NCI-H2196 (cell line): ENCODE data around the gene HSPB9.
A peak's percentile ranks its signal among the peaks of the same experiment; 100 is the strongest.

Experiments
- DNase-seq: peaks from one replicate; lab custom pipeline; 2025; ENCODE audit not compliant: unreplicated experiment; lab: John Stamatoyannopoulos, UW

The HSPB9 gene

DNA sequence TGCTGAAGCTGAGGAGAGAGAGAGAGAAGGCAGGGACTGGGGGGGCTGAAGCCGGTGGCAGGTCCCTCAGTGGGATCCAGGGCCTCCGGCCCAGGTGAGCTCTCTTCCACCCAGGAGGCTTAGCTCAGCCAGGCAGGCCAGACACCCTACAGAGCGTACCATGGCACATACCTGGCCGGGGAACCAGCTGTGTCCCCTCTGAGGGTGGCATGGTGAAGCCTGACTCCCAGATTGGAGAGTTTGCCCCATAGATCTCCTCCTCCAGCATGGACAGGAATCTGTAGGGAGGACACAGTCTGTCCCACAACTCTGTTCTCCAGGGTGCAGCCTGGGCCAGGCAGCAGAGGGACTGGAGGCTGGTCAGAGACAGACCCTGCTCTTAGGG is 4.5 kb upstream of the HSPB9 start:
- no peak for DNase-seq

DNA sequence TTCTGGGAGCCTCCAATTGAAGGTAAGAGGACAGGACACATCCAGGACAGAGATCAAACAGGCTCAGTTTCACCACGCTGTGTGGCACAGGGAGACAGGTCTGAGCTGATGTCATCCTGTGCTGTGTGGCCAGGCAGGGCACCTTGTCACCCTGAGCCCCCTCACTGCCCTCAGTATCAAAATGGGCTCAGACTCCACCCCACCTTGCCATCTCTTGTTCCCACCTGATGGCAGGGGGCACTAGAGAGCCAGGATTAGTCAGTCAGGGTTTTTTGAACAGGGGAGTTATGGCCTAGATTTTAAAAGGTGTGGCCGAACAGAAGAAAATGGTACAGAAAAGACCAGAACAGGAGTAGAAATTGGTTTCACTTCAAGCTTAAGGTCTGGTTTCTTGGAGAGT is 4.1 kb upstream of the HSPB9 start:
- DNase-seq: no peak

DNA sequence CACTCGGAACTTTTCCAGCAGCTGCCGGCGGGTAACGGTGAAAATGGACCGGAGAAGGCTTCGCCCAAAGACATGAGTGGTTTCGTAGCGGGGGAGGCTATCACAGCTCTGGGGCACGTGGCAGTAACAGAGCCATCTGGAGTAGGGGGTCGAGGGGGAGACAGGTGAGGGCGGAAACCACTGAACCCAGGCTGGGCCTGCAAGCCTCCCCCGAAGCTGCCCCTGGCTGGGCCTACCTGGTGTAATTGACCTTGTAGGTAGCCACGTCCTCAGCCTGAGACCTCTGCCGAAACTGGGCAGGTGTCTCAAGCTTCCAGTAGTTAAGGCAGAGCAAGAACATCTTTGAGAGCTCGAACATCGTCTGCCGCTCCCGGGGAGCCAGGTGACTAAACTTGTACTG is 3.3 kb upstream of the HSPB9 start:
- DNase-seq: no peak

DNA sequence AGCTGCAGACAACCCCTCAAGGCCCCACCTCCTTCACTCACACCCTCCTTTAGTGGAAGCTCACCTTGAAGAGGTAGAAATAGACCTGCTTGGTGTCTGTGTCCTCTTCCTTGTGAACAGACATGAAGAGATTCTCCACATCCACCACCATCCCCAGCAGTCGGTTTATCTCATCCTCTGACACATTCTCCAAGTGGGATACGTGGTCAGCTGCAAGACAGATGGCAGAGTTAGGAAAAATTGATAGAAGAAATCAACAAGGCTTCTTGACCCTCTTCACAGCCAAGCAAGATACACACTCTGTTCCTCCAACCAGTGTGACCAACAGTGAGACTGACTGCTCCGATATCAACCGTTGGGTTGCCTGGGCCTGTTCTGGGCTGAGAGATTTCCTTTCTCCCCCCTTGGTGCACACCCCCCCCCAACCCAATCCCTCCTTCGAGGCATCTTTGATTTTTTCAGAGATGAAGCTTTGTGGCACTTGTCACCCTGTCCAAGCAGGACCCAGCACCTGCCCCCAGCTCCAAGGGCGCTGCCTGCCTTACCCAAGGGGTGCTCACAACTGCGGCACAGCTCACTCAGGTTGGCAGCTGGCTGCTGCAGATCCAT is 2.3 kb upstream of the HSPB9 start:
- DNase-seq: no peak

DNA sequence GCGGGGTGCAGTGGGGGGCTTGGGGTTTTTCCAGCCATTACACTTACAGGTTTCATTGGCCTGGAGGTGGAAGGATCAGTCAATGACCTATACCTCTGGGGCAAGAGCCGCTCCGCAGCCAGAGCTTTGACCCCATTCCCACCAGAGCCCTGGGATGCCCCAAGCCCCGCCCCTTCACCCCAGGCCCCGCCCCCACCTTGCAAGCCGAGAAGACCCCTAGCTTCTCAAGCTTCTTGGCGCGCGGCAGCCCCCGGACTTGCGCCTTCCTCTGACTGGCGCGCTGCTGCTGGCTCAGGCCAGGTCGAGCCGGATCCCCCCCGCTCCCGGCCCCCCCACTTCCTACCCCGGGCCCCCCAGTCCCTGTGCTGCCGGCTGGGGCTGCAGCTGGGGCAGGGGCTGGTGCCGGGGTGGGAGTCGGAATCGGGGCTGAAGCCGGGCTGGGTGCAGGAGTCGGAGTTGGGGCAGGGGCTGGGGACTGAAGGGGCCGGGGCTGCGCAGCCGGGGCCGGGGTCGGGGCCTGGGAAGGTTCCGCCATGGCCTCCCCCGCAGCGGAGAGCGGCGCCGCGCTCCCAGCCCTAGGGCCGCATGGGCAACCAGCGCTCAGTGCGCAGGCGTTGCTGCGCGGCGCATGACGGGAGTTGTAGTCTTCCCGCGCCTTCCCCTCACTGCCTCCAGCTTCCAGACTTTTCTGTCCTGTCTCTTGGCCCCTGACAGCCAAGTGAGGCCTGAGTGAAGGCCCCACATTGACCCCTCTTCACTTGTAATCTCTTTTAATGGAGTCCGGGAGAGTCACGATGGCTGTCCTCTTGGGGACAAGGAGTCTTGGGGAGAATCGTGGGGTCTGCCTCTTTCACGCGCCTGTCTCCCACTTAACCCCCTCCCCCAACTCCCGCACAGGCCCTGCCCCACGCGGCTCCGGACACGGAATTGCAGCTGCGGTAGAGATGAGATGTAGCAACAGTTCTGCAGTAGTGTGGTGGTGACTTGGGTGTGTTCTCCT is 1.5 kb upstream of the HSPB9 start, which contains the start of gene KAT2A:
TSS of gene KAT2A (minus strand) at position 598 of the 1,000 bp plus-strand sequence. CDS start at position 535, 63 bp downstream.
- DNase-seq: peak; percentile 71

DNA sequence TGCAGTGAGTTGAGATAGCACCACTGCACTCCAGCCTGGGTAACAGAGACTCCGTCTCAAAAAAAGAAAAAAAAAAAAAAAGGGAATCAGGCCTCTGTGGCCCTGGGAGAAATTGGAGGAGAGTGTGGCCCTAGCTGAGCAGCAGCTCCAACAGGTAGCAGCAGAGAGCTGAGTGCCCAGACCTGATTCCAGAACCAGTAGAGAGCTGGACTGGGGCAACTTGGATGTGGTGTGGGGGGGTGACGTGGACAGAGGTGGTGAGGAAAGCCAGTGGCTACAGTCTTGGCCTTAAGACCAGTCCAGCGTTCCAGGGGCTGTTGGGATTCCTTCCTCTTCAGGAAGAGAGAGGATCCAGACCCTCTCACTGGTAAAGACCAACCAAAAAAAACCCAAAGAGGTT is 1.7 kb downstream of the HSPB9 start:
- DNase-seq: no peak

DNA sequence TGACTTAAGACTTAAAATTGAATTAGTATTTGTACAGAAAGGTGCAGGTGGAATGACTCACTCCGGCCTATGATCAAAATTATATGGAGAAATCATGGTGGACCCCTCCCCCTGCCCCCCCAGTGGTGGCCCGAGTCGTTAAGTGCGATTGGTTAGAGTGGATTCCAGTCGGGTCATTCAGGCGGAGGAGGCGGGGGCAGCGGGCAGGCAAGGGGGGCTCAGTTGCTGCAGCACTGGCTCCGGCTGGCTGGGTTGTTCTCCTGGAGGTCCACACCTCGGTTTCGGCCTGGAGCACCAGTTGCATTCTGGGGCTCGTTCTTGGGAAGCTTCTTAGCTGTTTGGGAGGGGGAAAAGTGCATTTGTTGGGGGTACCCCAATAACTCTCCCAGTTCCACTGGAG is 3.0 kb downstream of the HSPB9 start:
- no peak for DNase-seq

DNA sequence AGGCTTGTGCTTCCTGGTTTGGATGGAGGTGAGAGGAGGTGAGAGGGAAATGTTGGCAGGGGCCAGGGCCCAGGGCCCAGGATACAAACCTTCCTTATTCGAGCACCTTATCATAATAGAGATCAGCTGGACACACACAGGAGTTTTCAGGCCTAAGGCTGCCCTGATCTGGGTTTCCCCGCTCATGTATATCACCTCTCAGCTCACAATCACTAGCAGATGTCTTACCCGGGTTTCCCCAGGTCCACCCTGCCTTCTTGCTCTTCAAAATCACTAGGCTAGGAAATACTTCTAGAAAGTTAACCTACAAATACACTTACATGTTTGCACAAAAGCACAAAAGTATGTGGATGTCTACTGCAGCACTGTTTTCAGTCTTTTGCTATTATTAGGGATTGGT is 4.2 kb downstream of the HSPB9 start:
- no peak for DNase-seq

DNA sequence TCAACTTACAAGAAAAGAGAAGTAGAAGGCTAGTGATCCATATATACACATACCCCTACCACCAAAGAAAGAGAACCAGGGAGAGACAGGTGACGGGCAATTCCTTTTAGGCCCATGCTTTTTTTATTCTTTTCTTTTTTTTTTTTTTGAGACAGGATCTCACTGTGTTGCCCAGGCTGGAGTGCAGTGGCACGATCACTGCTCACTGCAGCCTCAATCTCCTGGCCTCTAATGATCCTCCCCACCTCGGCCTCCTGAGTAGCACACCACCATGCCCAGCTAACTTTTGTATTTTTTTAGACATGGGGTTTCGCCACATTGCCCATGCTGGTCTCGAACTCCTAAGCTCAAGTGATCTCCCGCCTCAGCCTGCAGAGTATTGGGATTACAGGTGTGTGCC is 4.8 kb downstream of the HSPB9 start:
- DNase-seq: no peak

DNA sequence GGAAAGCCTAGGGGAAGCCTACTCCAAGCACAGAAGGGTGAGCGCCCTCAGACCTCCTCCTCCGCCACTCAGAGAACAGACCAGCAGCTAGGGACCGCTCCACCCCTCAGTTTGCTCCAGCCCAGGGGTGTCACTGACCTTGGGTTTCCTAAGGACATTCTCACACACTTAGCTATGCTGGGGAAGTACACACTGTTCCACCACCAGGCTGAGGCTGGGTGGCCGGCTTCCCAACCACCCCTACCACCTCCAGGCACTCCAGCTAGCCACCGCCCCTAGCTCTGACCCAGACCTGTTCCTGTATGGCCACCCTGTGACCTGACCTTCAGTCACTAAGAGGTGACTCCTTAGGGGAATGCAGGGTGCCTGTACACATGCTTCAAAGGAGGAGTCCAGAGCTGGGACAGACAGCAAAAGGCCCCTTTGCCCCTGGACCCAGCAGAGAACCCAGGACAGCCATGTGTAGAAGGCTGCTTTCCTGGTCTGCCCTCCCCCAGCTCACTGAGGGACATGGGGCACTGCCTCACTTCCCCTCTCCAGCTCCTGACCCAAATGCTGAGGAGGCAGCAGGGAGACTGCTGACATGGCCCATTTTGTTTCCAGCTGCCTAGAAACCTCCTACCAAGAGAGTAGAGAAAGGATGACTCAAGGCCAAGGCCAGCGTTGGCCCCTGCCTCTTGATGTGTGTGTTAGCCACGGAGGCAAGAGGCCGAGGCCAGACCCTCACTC is 6.7 kb downstream of the HSPB9 start:
- DNase-seq: no peak

DNA sequence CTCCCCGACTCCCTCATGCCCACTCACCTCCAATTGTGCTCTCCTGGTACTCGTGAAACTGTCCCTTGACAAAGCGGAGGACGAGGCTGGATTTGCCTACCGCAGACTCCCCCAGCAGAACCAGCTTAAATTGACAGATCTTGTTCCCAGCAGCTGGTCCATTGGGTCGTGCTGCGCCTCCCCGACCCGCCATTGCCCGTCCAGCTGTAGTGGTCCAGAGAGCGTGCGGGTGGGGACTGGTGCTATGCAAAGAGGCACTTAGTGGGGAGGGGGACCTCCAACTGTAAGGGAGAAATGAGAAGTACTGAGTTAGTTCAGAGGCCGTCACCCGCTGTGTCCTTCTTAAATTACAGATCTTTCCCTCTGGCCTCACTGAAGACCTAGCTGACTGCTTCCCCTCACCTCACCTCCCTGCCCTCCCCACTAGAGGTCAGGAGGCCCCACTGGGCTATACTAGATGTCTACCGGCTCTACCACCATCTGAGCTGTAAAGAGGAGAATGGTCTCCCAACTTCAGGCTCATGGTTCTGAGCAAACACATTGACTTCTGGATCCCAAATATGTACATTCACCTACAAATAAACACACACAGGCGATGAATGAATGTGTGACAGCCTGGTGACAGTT is 7.8 kb downstream of the HSPB9 start:
- no peak for DNase-seq

DNA sequence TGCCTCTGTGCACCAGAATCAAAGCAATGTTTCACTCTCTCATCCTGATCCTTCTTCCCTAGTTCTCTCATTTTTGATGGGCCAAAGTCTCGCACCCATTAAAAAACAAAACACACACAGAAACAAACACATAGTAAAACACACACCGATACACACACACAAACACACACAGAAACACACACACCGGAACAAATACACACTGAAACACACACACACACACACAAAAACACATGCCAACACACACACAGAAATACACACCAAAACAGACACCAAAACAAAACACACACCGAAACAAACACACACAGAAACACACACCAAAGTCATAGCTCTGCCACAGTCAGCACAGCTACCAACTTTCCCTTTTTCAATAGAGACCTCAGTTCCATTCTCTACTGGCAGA is 8.6 kb downstream of the HSPB9 start:
- DNase-seq: no peak

DNA sequence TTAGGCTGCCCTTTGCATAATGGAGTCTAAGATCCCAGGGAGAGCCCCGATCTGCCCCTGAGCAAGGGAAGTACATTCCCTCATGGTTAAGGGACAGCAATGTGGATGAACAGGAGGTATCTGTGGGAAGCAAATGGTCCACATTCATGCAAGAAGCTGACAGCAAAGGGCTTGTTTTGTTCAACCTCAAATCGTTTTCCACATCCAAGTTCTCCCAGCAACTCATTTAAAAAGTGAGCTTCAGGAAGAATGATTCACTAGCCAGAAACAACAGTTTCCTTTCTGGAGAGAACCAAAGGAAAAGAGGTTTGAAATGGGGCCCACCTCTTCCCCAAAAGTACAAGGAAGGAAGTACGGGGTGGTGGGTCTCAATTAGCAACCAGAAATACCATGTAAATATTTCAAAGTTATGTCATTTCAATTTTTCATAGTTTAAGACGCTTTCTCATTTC is 9.4 kb downstream of the HSPB9 start:
- DNase-seq: no peak

DNA sequence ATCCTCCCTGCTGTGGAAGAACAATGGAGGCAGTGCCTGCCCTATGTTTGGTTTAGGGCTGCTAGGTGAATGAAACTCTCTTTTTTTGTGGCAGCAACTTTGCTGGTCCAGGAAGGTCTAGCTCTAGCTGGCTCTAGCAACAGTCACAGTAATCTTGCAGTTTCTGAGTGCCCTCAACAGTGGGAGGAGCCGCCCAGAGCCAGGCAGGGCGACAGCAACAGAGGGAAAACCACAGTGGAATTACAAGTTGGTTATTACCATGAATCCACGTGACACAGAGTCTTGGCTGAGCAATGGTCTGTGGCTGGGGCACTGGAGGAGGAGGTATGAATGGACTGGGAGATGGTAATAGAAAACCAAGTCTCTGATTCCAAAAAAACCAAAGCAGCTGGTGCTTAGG is 10.3 kb downstream of the HSPB9 start:
- DNase-seq: peak; percentile 58

DNA sequence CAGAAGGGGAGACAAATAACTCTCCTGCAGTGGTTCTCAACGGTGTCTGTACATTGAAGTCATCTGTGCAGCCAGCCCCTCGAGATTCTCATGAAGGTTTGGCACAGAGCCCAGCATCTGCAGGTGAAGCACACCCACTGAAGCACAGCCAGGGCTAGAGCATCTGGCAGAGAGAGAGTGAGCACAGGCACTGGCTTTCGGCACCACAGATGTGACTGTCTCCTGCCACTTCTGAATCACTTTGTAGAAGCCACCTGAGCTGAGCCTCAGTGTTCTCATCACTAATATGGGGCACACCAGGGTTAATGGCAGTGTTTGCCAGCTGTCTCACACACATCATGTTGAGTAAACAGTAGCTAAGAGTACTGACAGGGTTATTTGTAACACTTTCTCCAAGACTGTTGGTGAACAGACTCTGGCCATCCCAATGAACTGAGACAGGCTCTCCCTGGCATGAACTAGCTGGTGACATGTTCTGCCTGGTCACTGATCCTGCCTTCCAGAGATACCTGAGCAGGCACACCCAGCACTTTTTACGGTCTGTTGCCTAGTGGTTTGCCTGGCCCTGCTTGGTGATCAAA is 10.9 kb downstream of the HSPB9 start:
- DNase-seq: peak; percentile 47

DNA sequence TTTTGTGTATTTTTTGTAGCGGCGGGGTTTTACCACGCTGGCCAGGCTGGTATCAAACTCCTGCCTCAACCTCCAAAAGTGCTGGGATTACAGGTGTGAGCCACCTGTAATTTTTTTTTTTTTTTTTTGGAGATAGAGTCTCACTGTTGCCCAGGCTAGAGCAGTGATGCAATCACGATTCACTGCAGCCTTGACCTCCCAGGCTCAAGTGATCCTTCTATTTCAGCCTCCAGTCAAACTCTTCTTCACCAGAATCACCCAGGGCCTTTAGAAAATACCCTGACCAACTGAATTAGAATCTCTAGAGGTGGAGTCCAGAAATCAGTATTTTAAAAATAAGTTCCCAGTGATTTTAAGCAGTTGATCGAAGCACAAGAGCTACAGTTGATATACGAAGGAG is 12.5 kb downstream of the HSPB9 start:
- DNase-seq: no peak

DNA sequence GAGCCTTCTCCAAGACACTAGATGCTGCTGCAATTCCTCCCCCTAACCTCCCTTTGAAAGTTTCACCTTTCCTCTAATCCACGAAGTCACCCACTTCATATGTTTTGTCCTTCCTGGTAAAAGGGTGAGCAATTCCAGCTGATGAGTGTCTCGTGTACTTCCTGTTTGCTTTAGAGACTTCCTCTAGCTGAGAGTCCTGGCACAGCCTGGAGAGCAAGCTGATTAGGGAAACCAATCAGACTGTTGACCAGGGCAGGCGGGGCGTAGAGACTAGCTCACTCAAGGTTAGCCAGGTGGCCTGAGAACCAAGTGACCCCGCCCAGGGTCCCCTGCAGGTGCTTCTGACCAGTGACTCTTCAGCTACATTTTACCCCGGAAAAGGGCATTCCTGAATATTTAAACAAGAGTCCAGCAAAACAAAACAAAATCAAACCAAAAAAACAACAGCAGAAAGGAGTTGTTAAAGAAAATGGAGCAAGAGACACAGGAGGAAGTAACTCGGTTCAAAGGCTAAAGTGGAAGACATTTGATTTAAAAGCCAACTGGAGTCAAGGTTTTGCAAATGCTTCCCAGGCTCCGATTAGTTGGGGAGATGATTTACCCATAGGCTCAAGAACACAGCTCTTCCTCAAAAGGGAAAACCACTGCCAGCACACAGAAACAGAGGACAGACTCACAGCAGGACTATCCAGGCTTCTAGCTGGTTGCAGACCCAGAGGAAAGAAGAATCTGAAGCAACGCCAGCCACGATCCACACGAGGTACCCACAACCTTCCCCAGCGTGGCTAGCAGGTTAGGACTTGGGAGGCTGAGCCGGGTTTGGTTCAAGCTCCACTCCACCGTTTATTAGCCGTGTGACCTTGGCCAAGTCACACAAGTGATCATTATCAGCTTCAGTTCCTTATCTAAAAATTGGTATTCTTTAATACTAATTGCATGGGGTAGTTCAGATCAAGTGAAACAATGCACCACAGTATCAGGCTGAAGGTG is 13.4 kb downstream of the HSPB9 start:
- DNase-seq: peak; percentile 53

DNA sequence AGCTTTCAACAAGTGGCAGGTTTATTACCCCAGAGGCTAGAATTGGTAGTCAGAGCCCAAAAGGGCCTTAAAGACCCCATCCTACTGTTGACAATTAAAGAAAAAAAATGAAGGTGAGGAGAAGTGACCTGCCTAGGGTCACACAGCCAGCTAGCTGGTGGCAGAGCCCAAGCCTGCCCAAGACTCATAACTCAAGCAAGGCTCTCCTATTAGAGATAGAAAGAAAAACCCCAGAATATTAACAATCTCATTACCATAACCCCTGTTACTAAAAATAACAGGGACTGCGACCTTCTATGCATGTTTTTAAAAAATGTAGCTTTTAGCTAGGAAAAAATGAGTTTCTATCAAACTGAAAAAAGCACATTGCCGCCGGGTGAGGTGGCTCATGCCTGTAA is 14.0 kb downstream of the HSPB9 start:
- no peak for DNase-seq

DNA sequence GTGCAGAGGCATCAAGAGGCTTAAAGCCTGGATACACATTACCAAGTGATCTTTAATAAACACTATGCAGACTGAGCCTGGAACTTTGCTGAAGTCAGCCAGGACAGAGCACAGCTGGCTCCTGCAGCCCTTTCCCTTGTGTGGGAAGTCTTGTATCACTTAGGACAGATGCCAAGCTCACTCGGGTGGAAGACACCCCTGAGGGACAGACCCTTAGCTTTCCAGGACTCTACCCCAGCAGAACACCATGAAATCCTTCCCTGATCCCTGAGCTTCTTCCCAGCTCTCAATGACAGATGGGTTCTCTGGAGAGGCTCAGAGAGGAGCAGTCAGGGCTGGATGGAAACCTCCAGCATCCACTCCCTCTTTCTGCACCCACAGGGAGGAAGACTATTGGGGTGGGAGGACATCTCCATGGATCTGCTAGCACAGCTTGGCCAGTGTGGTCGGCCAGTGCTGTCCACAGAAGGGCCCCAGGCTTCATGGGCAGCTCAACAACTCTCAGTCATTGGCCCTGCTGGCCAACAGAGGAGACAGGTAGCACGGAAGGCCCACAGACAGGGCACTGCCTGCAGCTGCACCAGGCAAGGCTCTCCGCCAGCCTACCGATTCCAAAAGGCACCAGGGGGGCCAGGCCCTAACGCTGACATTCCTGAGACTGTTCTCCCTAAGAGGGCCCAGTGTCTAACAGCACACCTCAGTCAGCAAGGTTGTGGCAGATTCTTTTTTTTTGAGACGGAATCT is 16.3 kb downstream of the HSPB9 start:
- no peak for DNase-seq
